ENCODE measurements around the gene RRAD. TPM values are rescaled to one million over a fixed set of nuclear protein-coding genes. Genes with fewer than 3 reads are reported as not detected.

The RRAD gene
- total RNA-seq, 1 experiment from 2014 or later = 2.8 TPM

- Histone ChIP-seq H3K27ac (ENCODE audit: low read length) (no peak overlapping the region), H3K36me3 (ENCODE audit: low read depth, low read length) (no peaks in the 10 kb centered on the region), H3K27me3 (ENCODE audit: low read length) (no peaks in the 10 kb centered on the region), H3K4me2 (ENCODE audit: low read length) (no peak overlapping the region), H3K4me3 (ENCODE audit: low read length) (no peak overlapping the region), H2AFZ (ENCODE audit: low read length) (no peak overlapping the region), H3K79me2 (ENCODE audit: low read length) (peaks cover 42% of the 10 kb centered on the region), H3K9ac (ENCODE audit: low read length) (no peak overlapping the region), H3K9me3 (ENCODE audit: low read length) (no peaks in the 10 kb centered on the region), H3K4me1 (ENCODE audit: insufficient read depth, low read length) (peaks cover 10% of the 10 kb centered on the region; the same call in 1 of the 2 replicates), H3K9me2 (replicated peaks; ENCODE audit: low read length) (no peaks in the 10 kb centered on the region), H4K20me1 (ENCODE audit: low read length) (peaks cover 3% of the 10 kb centered on the region; the same call in 1 of the 2 replicates), H3F3A (ENCODE audit: low read length, unreplicated experiment) (no peaks in the 10 kb centered on the region)
- POLR2A ChIA-PET (ENCODE audit: unreplicated experiment) = no interaction called here
- DNase-seq (no peak), ATAC-seq (no peak)
- intact Hi-C loops (cut with micrococcal nuclease) = no loop called here
- TF ChIP-seq EZH2phosphoT487 (IDR thresholded peaks at IDR 0.05; ENCODE audit: borderline replicate concordance, low read length) (no peak), CTCF (conservative IDR thresholded peaks at IDR 0.05; ENCODE audit: low read depth, low read length) (no peak), EZH2 (IDR thresholded peaks at IDR 0.05; ENCODE audit: low read length, unreplicated experiment) (no peak)
- CTCF ChIA-PET = interaction anchor here (0.6 kb wide), 2 partner anchors 274 to 532 kb away, joined by 3 to 5 read pairs; no protein-coding TSS in a partner anchor
- BruUV-seq (replicated peaks) = no TSS peak
Measured at GRCh38 chr16:66936889-66937554, 11.7 kb upstream of the RRAD start.

- DNase-seq (no peak), ATAC-seq (no peak)
- ChIA-PET POLR2A (ENCODE audit: unreplicated experiment) (no interaction called here), CTCF (no interaction called here)
- H3K9ac ChIP-seq (ENCODE audit: low read length) = no peak overlapping the region
- peaks cover 10% of the 10 kb centered on the region; the same call in 1 of the 2 replicates for H3K4me1 ChIP-seq (ENCODE audit: insufficient read depth, low read length)
- intact Hi-C loops (cut with micrococcal nuclease) = no loop called here
- peaks cover 42% of the 10 kb centered on the region for H3K79me2 ChIP-seq (ENCODE audit: low read length)
- H3K4me2 ChIP-seq (ENCODE audit: low read length) = peak overlapping the region; percentile 100; the same call in 1 of the 2 replicates
- H3K27me3 ChIP-seq (ENCODE audit: low read length) = no peaks in the 10 kb centered on the region
- no peak overlapping the region for H2AFZ ChIP-seq (ENCODE audit: low read length)
- H3K9me2 ChIP-seq (replicated peaks; ENCODE audit: low read length) = no peaks in the 10 kb centered on the region
- H3K4me3 ChIP-seq (ENCODE audit: low read length) = no peak overlapping the region
- no peaks in the 10 kb centered on the region for H3K9me3 ChIP-seq (ENCODE audit: low read length)
- peaks cover 3% of the 10 kb centered on the region; the same call in 1 of the 2 replicates for H4K20me1 ChIP-seq (ENCODE audit: low read length)
- no peaks in the 10 kb centered on the region for H3F3A ChIP-seq (ENCODE audit: low read length, unreplicated experiment)
- H3K36me3 ChIP-seq (ENCODE audit: low read depth, low read length) = no peaks in the 10 kb centered on the region
- no peak overlapping the region for H3K27ac ChIP-seq (ENCODE audit: low read length)
- no peak for TF ChIP-seq CTCF (conservative IDR thresholded peaks at IDR 0.05; ENCODE audit: low read depth, low read length)
- TF ChIP-seq EZH2 (IDR thresholded peaks at IDR 0.05; ENCODE audit: low read length, unreplicated experiment) = no peak
- TF ChIP-seq EZH2phosphoT487 (IDR thresholded peaks at IDR 0.05; ENCODE audit: borderline replicate concordance, low read length) = no peak
- BruUV-seq (replicated peaks) = no TSS peak
Measured at GRCh38 chr16:66936462-66936861, 11.1 kb upstream of the RRAD start.
